HCT116 (cell line): ENCODE measurements around the gene PKN1.

Experiments
- RAD21 ChIP-seq: IDR thresholded peaks from 2 replicates; pipeline ENCODE4 v1.6.1; 2012; ENCODE audit warnings: low read depth, mild to moderate bottlenecking
- TF ChIP-seq, protein P1 (sequence below), 3 experiments: fragments of 200-600 bp in 1 of 3; sonication (generic) in 1 of 3; IDR thresholded peaks in 2 of 3; conservative IDR thresholded peaks in 1 of 3; 2 replicates each; pipeline ENCODE4 v1.5.1; 2012 to 2017; ENCODE audit warnings: low read depth in 2 of 3, low read length in 2 of 3, antibody characterized with exemption in 1 of 3, borderline replicate concordance in 1 of 3, control low read depth in 1 of 3, mild to moderate bottlenecking in 1 of 3, mixed read lengths in 1 of 3, mixed run types in 1 of 3, moderate library complexity in 1 of 3; ENCODE audit not compliant: insufficient read depth in 1 of 3

DNA sequence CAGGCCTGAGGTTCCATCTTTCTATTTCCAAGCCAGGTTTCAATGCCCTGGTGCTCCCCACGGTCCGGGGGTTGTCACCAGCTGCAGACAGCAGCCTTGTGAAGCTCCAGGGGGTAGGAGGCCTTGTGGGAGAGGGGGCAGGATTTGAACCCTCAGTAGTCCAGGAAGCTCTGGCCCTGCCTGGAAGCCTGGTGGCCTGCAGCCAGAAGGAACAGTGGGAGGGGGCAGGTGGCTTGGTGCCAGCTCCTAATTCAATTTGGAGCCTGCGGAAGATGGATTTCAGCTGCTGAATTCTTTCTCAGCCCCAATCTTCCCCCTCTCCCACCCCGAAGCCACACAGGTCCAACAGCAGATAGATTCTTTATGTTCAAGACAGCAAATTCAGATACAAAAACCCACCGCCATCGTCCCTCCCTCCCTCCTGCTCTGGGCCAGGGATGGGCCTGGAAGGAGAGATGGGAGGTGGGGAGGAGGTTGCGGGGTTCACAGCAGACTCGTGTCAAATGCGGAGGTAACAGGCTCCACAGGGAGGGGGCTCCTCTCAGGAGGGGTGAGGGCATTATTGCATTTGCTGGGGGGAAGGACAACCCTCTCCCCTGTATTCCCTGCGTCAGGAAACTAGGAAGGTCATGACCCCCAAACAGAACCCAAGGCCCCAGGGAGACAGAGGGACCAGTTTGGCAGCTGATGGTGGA lies 44.5 kb downstream of the PKN1 start:
- TF ChIP-seq, protein P1, sequence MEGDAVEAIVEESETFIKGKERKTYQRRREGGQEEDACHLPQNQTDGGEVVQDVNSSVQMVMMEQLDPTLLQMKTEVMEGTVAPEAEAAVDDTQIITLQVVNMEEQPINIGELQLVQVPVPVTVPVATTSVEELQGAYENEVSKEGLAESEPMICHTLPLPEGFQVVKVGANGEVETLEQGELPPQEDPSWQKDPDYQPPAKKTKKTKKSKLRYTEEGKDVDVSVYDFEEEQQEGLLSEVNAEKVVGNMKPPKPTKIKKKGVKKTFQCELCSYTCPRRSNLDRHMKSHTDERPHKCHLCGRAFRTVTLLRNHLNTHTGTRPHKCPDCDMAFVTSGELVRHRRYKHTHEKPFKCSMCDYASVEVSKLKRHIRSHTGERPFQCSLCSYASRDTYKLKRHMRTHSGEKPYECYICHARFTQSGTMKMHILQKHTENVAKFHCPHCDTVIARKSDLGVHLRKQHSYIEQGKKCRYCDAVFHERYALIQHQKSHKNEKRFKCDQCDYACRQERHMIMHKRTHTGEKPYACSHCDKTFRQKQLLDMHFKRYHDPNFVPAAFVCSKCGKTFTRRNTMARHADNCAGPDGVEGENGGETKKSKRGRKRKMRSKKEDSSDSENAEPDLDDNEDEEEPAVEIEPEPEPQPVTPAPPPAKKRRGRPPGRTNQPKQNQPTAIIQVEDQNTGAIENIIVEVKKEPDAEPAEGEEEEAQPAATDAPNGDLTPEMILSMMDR (IDR thresholded peaks at IDR 0.05 in 2 of 3, conservative IDR thresholded peaks at IDR 0.05 in 1 of 3; ENCODE audit: borderline replicate concordance in 1 of 3, insufficient read depth in 1 of 3, low read depth in 2 of 3, low read length in 2 of 3), result no peak
- no peak for TF ChIP-seq RAD21
